Trophoblast cell (in vitro differentiated cells and primary cell): Measurements from ENCODE around the gene STK17A.

Source experiments
- DNase-seq, 2 donors: peaks; one replicate each; pipeline ENCODE4 v3.0.0-alpha.2; 2016
- H2AFZ ChIP-seq: 2 replicates; pipeline ENCODE4 v1.6.1; 2013; ENCODE audit warnings: low read length, moderate library complexity, mild to moderate bottlenecking; ENCODE audit not compliant: insufficient read depth, poor library complexity
- H2AK5ac ChIP-seq: 2 replicates; pipeline ENCODE4 v1.6.1; 2013; ENCODE audit warnings: mild to moderate bottlenecking, low read length
- H2BK120ac ChIP-seq: 2 replicates; pipeline ENCODE4 v1.6.1; 2013; ENCODE audit warnings: low read length, mild to moderate bottlenecking, moderate library complexity; ENCODE audit not compliant: insufficient read depth, poor library complexity
- H2BK12ac ChIP-seq: 2 replicates; pipeline ENCODE4 v1.6.1; 2013; ENCODE audit warnings: mild to moderate bottlenecking, low read length, moderate library complexity
- H2BK5ac ChIP-seq: 2 replicates; pipeline ENCODE4 v1.6.1; 2013; ENCODE audit warnings: low read length, low read depth, moderate library complexity, mild to moderate bottlenecking; ENCODE audit not compliant: poor library complexity
- H3K14ac ChIP-seq: 2 replicates; pipeline ENCODE4 v1.6.1; 2013; ENCODE audit warnings: mild to moderate bottlenecking, low read length
- H3K18ac ChIP-seq: 2 replicates; pipeline ENCODE4 v1.6.1; 2013; ENCODE audit warnings: mild to moderate bottlenecking, low read length
- H3K23ac ChIP-seq: 2 replicates; pipeline ENCODE4 v1.6.1; 2013; ENCODE audit warnings: low read length
- H3K27ac ChIP-seq: 2 replicates; pipeline ENCODE4 v1.5.1; 2013; ENCODE audit warnings: low read depth, mild to moderate bottlenecking, inconsistent platforms, low read length, moderate library complexity
- H3K27me3 ChIP-seq: 2 replicates; pipeline ENCODE4 v1.6.1; 2013; ENCODE audit warnings: inconsistent platforms, mild to moderate bottlenecking, low read length, moderate library complexity; ENCODE audit not compliant: insufficient read depth
- H3K36me3 ChIP-seq, 2 experiments: 1 replicate in 1 of 2; 2 replicates in 1 of 2; pipeline ENCODE4 v1.6.1; 2013; ENCODE audit warnings: low read length in 2 of 2, mild to moderate bottlenecking in 2 of 2, moderate library complexity in 1 of 2; ENCODE audit not compliant: insufficient read depth in 2 of 2, control insufficient read depth in 1 of 2
- H3K4ac ChIP-seq: 2 replicates; pipeline ENCODE4 v1.6.1; 2013; ENCODE audit warnings: low read depth, mild to moderate bottlenecking, low read length, moderate library complexity
- H3K4me1 ChIP-seq, 2 experiments: 1 replicate in 1 of 2; 2 replicates in 1 of 2; pipeline ENCODE4 v1.6.1; 2013; ENCODE audit warnings: low read length in 2 of 2, mild to moderate bottlenecking in 2 of 2, moderate library complexity in 1 of 2; ENCODE audit not compliant: insufficient read depth in 2 of 2, control insufficient read depth in 1 of 2
- H3K4me2 ChIP-seq: 2 replicates; pipeline ENCODE4 v1.6.1; 2013; ENCODE audit warnings: inconsistent platforms, mild to moderate bottlenecking, low read length, moderate library complexity
- H3K4me3 ChIP-seq: 2 replicates; pipeline ENCODE4 v1.5.1; 2013; ENCODE audit warnings: mild to moderate bottlenecking, low read depth, low read length, inconsistent platforms
- H3K79me1 ChIP-seq: one replicate; pipeline ENCODE4 v1.6.1; 2013; ENCODE audit warnings: low read length
- H3K79me2 ChIP-seq: 2 replicates; pipeline ENCODE4 v1.6.1; 2013; ENCODE audit warnings: low read length, mild to moderate bottlenecking; ENCODE audit not compliant: control insufficient read depth, insufficient read depth, poor library complexity
- H3K9ac ChIP-seq: 2 replicates; pipeline ENCODE4 v1.6.1; 2013; ENCODE audit warnings: mild to moderate bottlenecking, low read length
- H3K9me3 ChIP-seq: 2 replicates; pipeline ENCODE4 v1.6.1; 2013; ENCODE audit warnings: low read depth, mild to moderate bottlenecking, control low read depth, inconsistent platforms, low read length; ENCODE audit not compliant: insufficient read depth
- H4K12ac ChIP-seq: 2 replicates; pipeline ENCODE4 v1.6.1; 2013; ENCODE audit warnings: low read depth, mild to moderate bottlenecking, low read length, moderate library complexity
- H4K8ac ChIP-seq: 2 replicates; pipeline ENCODE4 v1.6.1; 2013; ENCODE audit warnings: low read depth, mild to moderate bottlenecking, low read length, moderate library complexity
- H4K91ac ChIP-seq: one replicate; pipeline ENCODE4 v1.6.1; 2013; ENCODE audit warnings: low read depth, mild to moderate bottlenecking, low read length, moderate library complexity
- WGBS: extraction: QIAGEN DNeasy Blood & Tissue Kit; methylation state at CpG from one replicate; pipeline ENCODE4 v1.1.7; 2013; ENCODE audit warnings: missing lambda C conversion rate; ENCODE audit not compliant: insufficient read length, insufficient coverage; ENCODE audit errors: extremely low coverage; 5-methylcytosine and 5-hydroxymethylcytosine counted together

The STK17A gene

DNA sequence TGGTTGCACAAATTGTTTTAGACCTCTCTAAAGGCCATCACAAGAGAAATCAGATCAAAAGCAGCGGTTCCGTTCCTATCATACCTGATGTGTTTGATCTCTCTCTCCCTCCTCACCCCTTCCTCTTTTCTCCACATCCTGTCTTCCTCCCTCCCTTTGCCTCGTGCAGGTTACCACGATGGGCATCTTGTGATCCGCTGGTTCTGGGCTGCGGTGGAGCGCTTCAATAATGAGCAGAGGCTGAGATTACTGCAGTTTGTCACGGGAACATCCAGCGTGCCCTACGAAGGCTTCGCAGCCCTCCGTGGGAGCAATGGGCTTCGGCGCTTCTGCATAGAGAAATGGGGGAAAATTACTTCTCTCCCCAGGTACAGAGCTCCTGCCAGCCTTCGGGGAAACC lies 28.5 kb upstream of the STK17A start:
- H3K4me3 ChIP-seq: no peak overlapping the region
- no peaks in the 10 kb centered on the region for H3K4me1 ChIP-seq
- no peak overlapping the region for H2AK5ac ChIP-seq
- no peaks in the 10 kb centered on the region for H3K36me3 ChIP-seq
- DNase-seq: no peak
- H4K8ac ChIP-seq: no peak overlapping the region
- no peak overlapping the region for H4K12ac ChIP-seq
- no peaks in the 10 kb centered on the region for H3K27me3 ChIP-seq
- no peak overlapping the region for H3K14ac ChIP-seq
- no peak overlapping the region for H4K91ac ChIP-seq
- no peak overlapping the region for H2BK120ac ChIP-seq
- no peaks in the 10 kb centered on the region for H3K79me1 ChIP-seq
- no peak overlapping the region for H3K27ac ChIP-seq
- no CpG with 5 or more reads among the region's 15 CpGs for WGBS
- no peaks in the 10 kb centered on the region for H3K79me2 ChIP-seq
- no peak overlapping the region for H3K18ac ChIP-seq
- H2BK5ac ChIP-seq: no peak overlapping the region
- no peak overlapping the region for H3K4ac ChIP-seq
- no peak overlapping the region for H3K9ac ChIP-seq
- no peak overlapping the region for H3K23ac ChIP-seq
- no peak overlapping the region for H2AFZ ChIP-seq
- no peak overlapping the region for H3K4me2 ChIP-seq
- H2BK12ac ChIP-seq: no peak overlapping the region
- H3K9me3 ChIP-seq: peaks cover under 1% of the 10 kb centered on the region

- no CpG with 5 or more reads among the region's 7 CpGs for WGBS
- no peak overlapping the region for H3K4me2 ChIP-seq
- H2BK12ac ChIP-seq: no peak overlapping the region
- peak in 1 of 2 donors; percentile 27 for DNase-seq
- no peaks in the 10 kb centered on the region for H3K79me1 ChIP-seq
- no peaks in the 10 kb centered on the region for H3K4me1 ChIP-seq
- no peak overlapping the region for H4K8ac ChIP-seq
- H3K4me3 ChIP-seq: no peak overlapping the region
- no peak overlapping the region for H2BK120ac ChIP-seq
- H3K36me3 ChIP-seq: no peaks in the 10 kb centered on the region
- no peak overlapping the region for H2AFZ ChIP-seq
- H2AK5ac ChIP-seq: no peak overlapping the region
- H3K79me2 ChIP-seq: no peaks in the 10 kb centered on the region
- no peak overlapping the region for H4K91ac ChIP-seq
- H3K18ac ChIP-seq: no peak overlapping the region
- H3K9ac ChIP-seq: peak overlapping the region; percentile 23
- H3K4ac ChIP-seq: no peak overlapping the region
- no peak overlapping the region for H3K23ac ChIP-seq
- H3K9me3 ChIP-seq: peaks cover 2% of the 10 kb centered on the region
- H3K27ac ChIP-seq: no peak overlapping the region
- no peak overlapping the region for H3K14ac ChIP-seq
- H3K27me3 ChIP-seq: no peaks in the 10 kb centered on the region
- H4K12ac ChIP-seq: no peak overlapping the region
- H2BK5ac ChIP-seq: no peak overlapping the region
Measured at GRCh38 chr7:43557831-43558495, 24.9 kb upstream of the STK17A start.

GRCh38 chr7:43559171-43559945 lies 23.6 kb upstream of the STK17A start:
- Histone ChIP-seq H3K4me1 (no peaks in the 10 kb centered on the region), H3K4me2 (no peak overlapping the region), H4K12ac (no peak overlapping the region), H3K9me3 (peaks cover 2% of the 10 kb centered on the region), H3K36me3 (no peaks in the 10 kb centered on the region), H3K27ac (no peak overlapping the region), H4K91ac (no peak overlapping the region), H3K4me3 (no peak overlapping the region), H2AK5ac (no peak overlapping the region), H3K27me3 (no peaks in the 10 kb centered on the region), H3K79me1 (no peaks in the 10 kb centered on the region), H2AFZ (no peak overlapping the region), H3K14ac (no peak overlapping the region), H3K18ac (no peak overlapping the region), H2BK12ac (no peak overlapping the region), H3K23ac (no peak overlapping the region), H3K79me2 (no peaks in the 10 kb centered on the region), H4K8ac (no peak overlapping the region), H3K4ac (no peak overlapping the region), H2BK120ac (no peak overlapping the region), H2BK5ac (no peak overlapping the region), H3K9ac (no peak overlapping the region)
- WGBS: no CpG with 5 or more reads among the region's 14 CpGs
- DNase-seq: peak; percentile 24 to 45

GRCh38 chr7:43559946-43560335 lies 23.0 kb upstream of the STK17A start:
- H3K4ac ChIP-seq: no peak overlapping the region
- no peak overlapping the region for H3K18ac ChIP-seq
- no peaks in the 10 kb centered on the region for H3K79me1 ChIP-seq
- H2AFZ ChIP-seq: no peak overlapping the region
- H3K36me3 ChIP-seq: no peaks in the 10 kb centered on the region
- H3K9me3 ChIP-seq: peaks cover 2% of the 10 kb centered on the region
- DNase-seq: peak; percentile 58 to 87
- no peak overlapping the region for H3K23ac ChIP-seq
- H4K8ac ChIP-seq: no peak overlapping the region
- H3K4me3 ChIP-seq: no peak overlapping the region
- no peak overlapping the region for H3K9ac ChIP-seq
- no peaks in the 10 kb centered on the region for H3K4me1 ChIP-seq
- H3K79me2 ChIP-seq: no peaks in the 10 kb centered on the region
- no CpG with 5 or more reads among the region's 2 CpGs for WGBS
- H3K27me3 ChIP-seq: no peaks in the 10 kb centered on the region
- no peak overlapping the region for H2BK12ac ChIP-seq
- no peak overlapping the region for H2BK5ac ChIP-seq
- H4K91ac ChIP-seq: no peak overlapping the region
- H3K27ac ChIP-seq: no peak overlapping the region
- H3K14ac ChIP-seq: no peak overlapping the region
- H3K4me2 ChIP-seq: no peak overlapping the region
- no peak overlapping the region for H4K12ac ChIP-seq
- H2BK120ac ChIP-seq: no peak overlapping the region
- no peak overlapping the region for H2AK5ac ChIP-seq
